Smooth muscle cell (in vitro differentiated cells): ENCODE results near the gene GPR61. TPM values are rescaled to one million over a fixed set of nuclear protein-coding genes. Genes with fewer than 3 reads are reported as not detected.

ENCODE experiments used
- DNase-seq: peaks from one replicate; lab custom pipeline; 2025; ENCODE audit not compliant: unreplicated experiment; lab: John Stamatoyannopoulos, UW
- H2AFZ ChIP-seq: fragments of 200-600 bp; sonication (generic); 2 replicates; pipeline ENCODE4 v1.6.0; 2016; ENCODE audit warnings: antibody characterized with exemption, low read depth, mild to moderate bottlenecking
- H3F3A ChIP-seq: fragments of 200-600 bp; sonication (generic); 2 replicates; pipeline ENCODE4 v1.6.0; 2017; ENCODE audit warnings: antibody characterized with exemption, low read depth
- H3K27ac ChIP-seq: fragments of 200-600 bp; sonication (generic); 2 replicates; pipeline ENCODE4 v1.5.1; 2016; ENCODE audit warnings: low read depth, mild to moderate bottlenecking
- H3K27me3 ChIP-seq: fragments of 200-600 bp; sonication (generic); 2 replicates; pipeline ENCODE4 v1.6.1; 2016; ENCODE audit warnings: low read depth, mild to moderate bottlenecking
- H3K36me3 ChIP-seq: fragments of 200-600 bp; sonication (generic); 2 replicates; pipeline ENCODE4 v1.5.1; 2016; ENCODE audit warnings: low read depth
- H3K4me1 ChIP-seq: fragments of 200-600 bp; sonication (generic); 2 replicates; pipeline ENCODE4 v1.5.1; 2016; ENCODE audit warnings: low read depth
- H3K4me2 ChIP-seq: fragments of 200-600 bp; sonication (generic); 2 replicates; pipeline ENCODE4 v1.6.0; 2016; ENCODE audit warnings: mild to moderate bottlenecking
- H3K4me3 ChIP-seq: fragments of 200-600 bp; sonication (generic); 2 replicates; pipeline ENCODE4 v1.5.1; 2016; ENCODE audit warnings: mild to moderate bottlenecking
- H3K79me2 ChIP-seq: fragments of 200-600 bp; sonication (generic); 2 replicates; pipeline ENCODE4 v1.6.0; 2016; ENCODE audit warnings: low read depth, mild to moderate bottlenecking
- H3K9ac ChIP-seq: fragments of 200-600 bp; sonication (generic); 2 replicates; pipeline ENCODE4 v1.6.0; 2016; ENCODE audit warnings: low read depth
- H3K9me3 ChIP-seq: fragments of 200-600 bp; sonication (generic); replicated peaks from 2 replicates; pipeline ENCODE4 v1.5.1; 2016; ENCODE audit warnings: low read depth
- H4K20me1 ChIP-seq: fragments of 200-600 bp; sonication (generic); 2 replicates; pipeline ENCODE4 v1.6.0; 2016; ENCODE audit warnings: low read depth
- CTCF ChIP-seq: fragments of 200-600 bp; sonication (generic); IDR thresholded peaks from 2 replicates; pipeline ENCODE4 v1.5.1; 2017; ENCODE audit warnings: borderline replicate concordance, mild to moderate bottlenecking, antibody characterized with exemption; ENCODE audit not compliant: insufficient read depth, poor library complexity, severe bottlenecking
- WGBS: methylation state at CpG from one replicate; pipeline ENCODE4 v1.1.7; 2016; ENCODE audit warnings: low lambda C conversion rate; 5-methylcytosine and 5-hydroxymethylcytosine counted together
- polyA plus RNA-seq: library from polyadenylated mRNA; unstranded; fragments of >200 nt; fragmentation: Nextera tagmentation; extraction: Ambion mirVana; gene quantifications from 2 replicates; pipeline ENCODE4 v1.2.1, GENCODE V29; 2016
- total RNA-seq: library from RNA; depleted of rRNA; stranded (reverse); fragments of >200 nt; gene quantifications from 2 replicates; pipeline ENCODE4 v1.2.3, GENCODE V29; 2014

Gene GPR61
- total and polyA plus RNA-seq, 2 experiments from 2014 or later, result 0.37 TPM; not detected in 1

GRCh38 chr1:109532365-109533136, 7.1 kb upstream of the GPR61 start:
- Histone ChIP-seq H3K79me2 (no peaks in the 10 kb centered on the region), H3K36me3 (no peaks in the 10 kb centered on the region), H3K4me3 (peak overlapping the region; percentile 15), H3K9ac (no peak overlapping the region), H3K4me1 (no peaks in the 10 kb centered on the region), H3F3A (no peaks in the 10 kb centered on the region), H3K9me3 (no peaks in the 10 kb centered on the region), H3K27ac (no peak overlapping the region), H2AFZ (peak overlapping the region; percentile 82), H4K20me1 (no peaks in the 10 kb centered on the region), H3K27me3 (no peaks in the 10 kb centered on the region), H3K4me2 (peak overlapping the region; percentile 63)
- peak; percentile 65 for DNase-seq
- peak; percentile 90 for TF ChIP-seq CTCF
- 22% methylated on average over 12 of the region's 12 CpGs for WGBS

GRCh38 chr1:109534307-109534858, 5.3 kb upstream of the GPR61 start:
- Histone ChIP-seq H3K4me1 (no peaks in the 10 kb centered on the region), H4K20me1 (no peaks in the 10 kb centered on the region), H3K9ac (no peak overlapping the region), H2AFZ (no peak overlapping the region), H3K27me3 (no peaks in the 10 kb centered on the region), H3K4me3 (no peak overlapping the region), H3F3A (no peaks in the 10 kb centered on the region), H3K36me3 (no peaks in the 10 kb centered on the region), H3K9me3 (no peaks in the 10 kb centered on the region), H3K79me2 (no peaks in the 10 kb centered on the region), H3K27ac (no peak overlapping the region), H3K4me2 (no peak overlapping the region)
- no peak for TF ChIP-seq CTCF
- DNase-seq, result no peak
- WGBS, result 91% methylated on average over 1 of the region's 1 CpG

GRCh38 chr1:109535481-109535880, 4.2 kb upstream of the GPR61 start:
- TF ChIP-seq CTCF, result no peak

More at GRCh38 chr1:109535481-109535880, 4.2 kb upstream of the GPR61 start:
- H3K4me2 ChIP-seq, result no peak overlapping the region
- DNase-seq, result no peak
- H3K9me3 ChIP-seq, result no peaks in the 10 kb centered on the region
- H3F3A ChIP-seq, result no peaks in the 10 kb centered on the region
- no peaks in the 10 kb centered on the region for H4K20me1 ChIP-seq
- no peak overlapping the region for H2AFZ ChIP-seq
- H3K4me1 ChIP-seq, result no peaks in the 10 kb centered on the region
- no peaks in the 10 kb centered on the region for H3K27me3 ChIP-seq
- H3K27ac ChIP-seq, result no peak overlapping the region
- no peaks in the 10 kb centered on the region for H3K79me2 ChIP-seq
- no peak overlapping the region for H3K9ac ChIP-seq
- no peak overlapping the region for H3K4me3 ChIP-seq
- H3K36me3 ChIP-seq, result no peaks in the 10 kb centered on the region
- WGBS, result 55% methylated on average over 4 of the region's 4 CpGs
